ENCODE data around the gene USF1.
A peak's percentile ranks its signal among the peaks of the same experiment; 100 is the strongest.

USF1 gene

GRCh38 chr1:161045736-161046604, at the start of gene USF1:
USF1 (minus strand) TSS chr1:161045977; CDS start chr1:161043275, 2,702 bp downstream.
- DNase-seq, result peak; percentile 53 to 96 (median 89)

DNA sequence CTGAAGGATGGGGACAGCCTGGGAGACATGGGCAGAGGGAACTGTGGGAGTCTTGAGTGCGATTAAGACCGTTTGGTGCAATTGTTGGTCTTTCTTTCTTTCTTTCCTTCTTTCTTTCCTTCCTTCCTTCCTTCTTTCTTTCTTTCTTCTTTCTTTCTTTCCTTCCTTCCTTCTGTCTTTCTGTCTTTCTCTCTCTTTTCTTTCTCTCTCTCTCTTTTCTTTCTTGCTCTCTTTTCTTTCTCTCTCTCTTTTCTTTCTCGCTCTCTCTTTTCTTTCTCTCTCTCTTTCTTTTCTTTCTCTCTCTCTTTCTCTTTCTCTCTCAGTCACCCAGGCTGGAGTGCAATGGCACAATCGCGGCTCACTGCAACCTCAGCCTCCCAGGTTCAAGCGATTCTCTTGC, 49.5 kb upstream of the USF1 start:
- DNase-seq, result no peak

DNA sequence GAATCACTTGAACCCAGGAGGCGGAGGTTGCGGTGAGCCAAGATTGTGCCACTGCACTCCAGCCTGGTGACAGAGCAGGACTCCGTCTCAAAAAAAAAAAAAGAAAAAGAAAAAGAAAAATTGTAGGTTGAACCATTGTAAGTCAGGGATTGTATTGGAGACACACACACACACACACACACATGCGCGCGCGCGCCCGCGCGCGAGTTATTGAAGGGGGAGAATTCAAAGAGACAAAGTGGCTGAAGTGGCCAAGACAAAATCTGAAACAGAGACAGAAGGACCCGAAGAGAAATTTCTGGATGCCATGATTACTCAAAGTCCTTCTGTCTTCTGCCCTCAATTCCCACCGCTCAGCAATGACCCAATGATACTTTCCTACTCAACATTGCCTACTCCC, 48.7 kb upstream of the USF1 start:
- no peak for DNase-seq

- no peak for DNase-seq
Observed at GRCh38 chr1:161092621-161093028, 46.8 kb upstream of the USF1 start.

GRCh38 chr1:161091796-161092507, 46.2 kb upstream of the USF1 start:
- DNase-seq, result no peak

GRCh38 chr1:161091093-161091492, 45.3 kb upstream of the USF1 start:
- no peak for DNase-seq

DNA sequence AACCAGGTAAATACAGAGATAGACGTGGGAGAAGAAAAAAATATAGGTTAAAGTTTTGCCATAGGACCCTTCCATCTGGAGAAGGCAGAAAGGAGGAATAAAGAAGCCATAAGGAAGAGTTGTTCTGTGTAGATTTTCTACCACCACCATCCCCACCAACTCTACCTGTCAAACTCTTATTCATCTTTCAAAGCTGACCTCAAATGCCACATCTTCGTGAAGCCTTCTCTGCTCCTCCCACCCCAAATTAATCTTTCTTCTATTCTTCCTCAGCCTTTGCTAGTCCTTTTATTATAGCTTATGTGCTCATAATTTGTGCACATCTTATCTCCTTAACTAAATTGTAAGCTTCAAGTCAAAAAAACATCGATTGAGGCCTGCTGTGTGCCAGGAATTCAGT, 44.8 kb upstream of the USF1 start:
- DNase-seq, result no peak

GRCh38 chr1:161089938-161090337, 44.2 kb upstream of the USF1 start:
- DNase-seq, result no peak

DNA sequence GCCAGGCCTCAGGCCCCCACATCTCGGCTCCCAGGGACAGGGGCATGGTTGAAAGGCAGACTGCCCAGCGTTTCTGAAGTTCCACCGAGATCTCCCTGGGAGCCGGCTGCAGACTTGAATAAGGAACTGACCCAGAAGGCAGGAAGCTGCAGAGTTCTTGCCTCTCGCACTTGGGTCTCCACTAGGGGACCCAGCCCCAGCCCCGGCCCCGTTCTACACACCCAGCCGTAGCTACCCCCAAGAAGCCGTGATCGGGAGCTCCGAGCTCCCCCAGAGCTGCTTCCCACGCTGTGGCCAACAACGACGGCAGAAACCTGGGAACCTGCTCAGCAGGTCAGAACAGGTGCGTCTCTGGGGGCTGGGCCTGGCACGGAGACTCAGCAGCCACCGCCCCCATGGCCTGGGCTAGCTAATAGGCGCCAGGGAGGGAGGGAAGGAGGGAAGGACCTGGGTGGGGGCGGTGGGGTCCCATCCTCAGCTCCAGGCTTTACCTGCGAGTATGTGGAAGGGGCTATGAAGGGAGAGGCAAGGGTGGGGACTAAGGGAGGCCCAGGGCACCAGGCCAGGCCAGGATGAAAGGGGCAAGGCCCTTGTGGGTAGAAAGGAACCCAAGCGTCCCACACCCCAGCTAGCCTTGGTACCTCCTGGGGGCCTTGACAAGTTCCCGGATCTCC, 43.6 kb upstream of the USF1 start, which contains the start of gene NECTIN4:
TSS of gene NECTIN4 (minus strand) at position 308 of the 674 bp plus-strand sequence. CDS start at position 46, 262 bp downstream.
- no peak for DNase-seq

DNA sequence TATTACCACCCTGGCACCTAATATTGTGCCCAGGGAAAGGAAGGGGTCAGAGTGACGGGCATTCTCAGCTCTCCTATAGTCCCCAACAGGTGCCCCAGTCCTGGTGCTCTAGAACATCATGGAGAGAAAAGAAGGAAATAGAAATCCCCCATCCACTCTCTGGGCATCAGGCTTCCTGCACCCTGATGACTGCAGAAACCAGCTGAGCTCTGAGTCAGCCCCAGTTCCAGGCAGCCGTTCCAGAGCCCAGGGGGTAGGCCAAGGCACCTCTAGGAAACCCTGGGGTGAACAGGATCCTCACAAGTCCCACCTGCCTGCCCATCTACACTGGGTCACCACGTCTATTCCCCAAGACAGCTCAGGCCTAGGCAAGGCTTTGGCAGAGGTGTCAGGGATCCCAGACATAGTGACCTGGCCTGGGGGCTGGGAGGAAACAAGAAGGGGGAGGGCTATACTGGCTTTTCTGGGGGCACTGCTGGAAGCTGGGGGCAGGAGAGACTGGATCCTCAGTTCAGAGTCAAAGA, 42.9 kb upstream of the USF1 start:
- no peak for DNase-seq

DNA sequence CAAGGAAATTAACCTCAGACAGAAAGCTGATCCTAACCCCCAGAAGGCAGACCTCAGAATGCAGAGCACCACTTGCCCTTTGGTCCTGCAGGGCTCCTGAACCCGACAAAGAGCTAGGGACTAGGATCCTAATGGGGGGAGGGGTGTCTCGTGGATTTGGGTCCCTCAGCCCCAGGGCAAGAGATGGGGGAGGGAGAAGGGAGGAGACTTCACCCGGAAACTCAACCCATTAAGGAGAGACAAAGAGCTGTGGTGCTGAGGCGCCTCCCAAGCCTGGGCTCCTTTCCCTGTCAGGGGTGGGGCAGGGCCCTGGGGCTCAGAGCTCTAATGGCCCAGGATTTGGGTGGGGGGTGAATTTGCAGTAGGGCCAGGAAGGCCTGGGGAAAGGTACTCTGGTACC, 40.7 kb upstream of the USF1 start:
- no peak for DNase-seq

- DNase-seq, result no peak
Observed at GRCh38 chr1:161085165-161085564, 39.4 kb upstream of the USF1 start.

DNA sequence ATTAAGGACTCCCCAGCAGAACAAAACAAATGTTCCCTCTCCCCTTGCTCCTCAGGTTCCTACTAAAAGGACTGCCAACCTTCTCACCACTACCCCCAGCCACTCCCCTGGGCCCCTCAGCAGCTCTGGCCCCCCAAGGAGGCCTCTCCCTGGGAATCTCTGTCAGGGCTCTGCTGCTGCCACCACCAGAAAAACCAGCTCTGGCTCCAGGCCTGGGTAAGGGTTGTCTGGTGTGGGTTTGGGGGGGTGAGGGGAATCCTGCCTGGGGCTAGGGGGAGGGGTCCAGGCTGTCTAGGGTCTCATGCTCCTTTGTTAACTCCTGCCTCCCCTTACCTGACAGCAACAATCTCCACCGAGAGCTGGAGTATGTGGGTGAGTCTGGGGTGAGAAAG, 38.8 kb upstream of the USF1 start:
- DNase-seq, result no peak

GRCh38 chr1:161083748-161084596, 38.2 kb upstream of the USF1 start:
- no peak for DNase-seq

DNA sequence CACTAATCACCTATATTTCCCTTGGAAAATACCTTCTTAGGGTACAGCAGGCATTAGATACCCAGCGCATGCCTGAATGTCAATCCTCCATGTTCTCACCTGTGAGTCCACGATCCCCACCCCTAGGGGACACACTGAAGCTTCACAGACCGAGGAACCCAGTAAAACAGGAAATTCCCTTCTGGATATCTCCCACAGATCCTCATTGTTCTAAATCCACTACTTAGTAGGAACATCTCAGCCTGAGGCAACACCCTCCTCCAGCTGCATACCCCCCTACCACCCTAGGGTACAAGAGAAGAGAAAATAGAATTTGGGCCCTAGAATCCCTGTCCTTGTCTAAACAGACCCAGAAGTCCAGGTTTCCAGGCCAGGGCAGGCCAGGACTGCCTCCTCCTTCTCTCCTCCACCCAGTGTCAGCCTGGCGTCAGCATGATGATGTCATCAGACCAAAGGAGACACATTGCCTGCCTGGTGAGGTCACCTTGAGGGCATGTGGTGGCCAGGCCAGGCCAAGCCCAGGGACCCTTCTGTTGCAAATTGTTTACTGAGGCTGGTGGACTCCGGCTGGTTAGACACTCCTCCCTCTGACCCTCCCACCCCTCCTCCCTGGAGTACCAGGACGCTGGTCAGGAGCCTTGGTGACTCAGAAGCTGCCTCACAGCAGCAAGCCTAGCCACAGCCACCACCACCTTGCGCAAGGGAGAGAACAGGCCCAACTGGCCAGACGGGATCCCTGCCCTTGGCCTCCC, 37.4 kb upstream of the USF1 start:
- no peak for DNase-seq

GRCh38 chr1:161082483-161082882, 36.7 kb upstream of the USF1 start:
- no peak for DNase-seq

DNA sequence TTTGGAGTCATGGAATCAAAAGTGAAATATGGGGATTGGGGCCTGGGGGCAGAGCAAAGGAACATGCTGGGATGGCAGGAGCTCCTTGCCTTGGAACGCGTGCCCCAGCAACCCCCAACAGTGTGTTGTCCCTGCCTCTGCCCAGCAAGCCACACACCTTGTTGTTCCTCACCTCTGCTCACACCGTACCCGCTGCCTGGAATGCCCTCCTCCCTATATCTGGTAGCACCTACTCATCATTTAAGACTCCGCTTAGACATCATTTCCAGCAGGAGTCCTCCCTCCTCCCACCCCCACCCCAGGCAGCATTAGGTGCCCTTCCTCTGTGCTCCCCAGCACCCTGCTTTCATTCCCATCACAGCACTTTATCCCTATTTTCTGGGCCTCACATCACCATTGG, 35.7 kb upstream of the USF1 start:
- no peak for DNase-seq

DNA sequence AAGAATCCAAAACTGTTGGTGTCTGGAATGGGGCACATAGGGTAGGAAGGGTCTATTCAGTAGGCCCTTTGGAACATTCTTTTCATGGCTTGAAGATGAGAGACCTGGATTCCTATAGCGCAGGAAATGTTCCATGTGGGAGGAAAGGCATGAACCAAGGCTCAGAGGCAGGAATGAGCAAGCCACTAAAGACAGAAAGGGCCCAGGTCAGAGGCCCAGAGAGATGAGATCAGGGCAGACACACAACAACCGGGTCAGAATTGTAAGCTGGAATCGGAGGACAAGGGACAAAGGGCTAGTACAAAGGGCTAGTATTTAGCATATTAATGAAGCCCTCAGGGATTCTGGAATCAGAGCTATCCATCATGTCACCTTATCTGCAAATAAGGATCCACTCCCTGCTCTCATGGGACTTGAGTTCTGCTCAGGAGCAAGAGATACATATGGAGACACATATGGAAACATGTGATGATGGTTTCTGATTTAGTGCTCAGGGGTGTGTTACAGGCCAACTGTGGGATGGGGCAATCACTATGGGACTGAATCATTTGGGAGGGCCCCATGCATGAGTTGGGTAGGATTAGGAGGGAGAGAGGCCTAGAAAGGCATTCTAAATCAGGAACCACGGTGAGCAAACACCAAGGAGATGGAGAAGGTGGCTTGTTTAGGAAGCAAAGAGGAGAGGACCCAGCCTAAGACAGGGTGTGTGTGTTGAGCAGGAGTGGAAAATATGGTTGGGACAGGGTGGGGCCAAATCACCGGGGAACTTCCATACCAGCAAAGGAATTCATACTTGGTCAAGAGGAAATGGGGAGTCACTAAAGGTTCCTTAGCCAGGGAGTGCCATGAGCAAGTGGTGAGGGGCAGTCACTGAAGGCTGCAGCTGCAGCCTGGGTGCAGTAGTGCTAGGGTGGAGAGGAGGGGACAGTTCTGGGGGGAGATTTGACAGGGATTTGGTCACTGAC, 34.9 kb upstream of the USF1 start:
- no peak for DNase-seq
